Fibroblast of skin of abdomen (primary cell): ENCODE data around the gene MPP1.

Experiments
- DNase-seq: peaks from one replicate; pipeline ENCODE4 v3.0.0-alpha.2; 2013

MPP1 gene

GRCh38 chrX:154730253-154730891 is 74.9 kb downstream of the MPP1 start:
- DNase-seq, result peak; percentile 83

GRCh38 chrX:154729439-154729838 is 75.8 kb downstream of the MPP1 start:
- DNase-seq, result no peak
